Measurements from ENCODE around the gene ZGLP1.

ZGLP1 gene

GRCh38 chr19:10325732-10326131, 16.1 kb upstream of the ZGLP1 start:
- no peak for DNase-seq

GRCh38 chr19:10321874-10322835, 12.5 kb upstream of the ZGLP1 start:
- DNase-seq = no peak

- DNase-seq = no peak
Observed at GRCh38 chr19:10321417-10321797, 11.8 kb upstream of the ZGLP1 start.

- DNase-seq = no peak
Observed at GRCh38 chr19:10320602-10321416, 11.2 kb upstream of the ZGLP1 start.

- DNase-seq = no peak
Observed at GRCh38 chr19:10318807-10319682, 9.4 kb upstream of the ZGLP1 start.

- DNase-seq = no peak
Observed at GRCh38 chr19:10317857-10318462, 8.3 kb upstream of the ZGLP1 start.

- DNase-seq = no peak
Observed at GRCh38 chr19:10317045-10317856, 7.6 kb upstream of the ZGLP1 start.

GRCh38 chr19:10316229-10317044, 6.8 kb upstream of the ZGLP1 start:
- DNase-seq = no peak

- DNase-seq = peak; percentile 89
Observed at GRCh38 chr19:10315335-10316214, 6.0 kb upstream of the ZGLP1 start, which contains the start of gene FDX2. TSS of gene FDX2 (minus strand) at chr19:10316015. CDS start at chr19:10315996, 19 bp downstream.

GRCh38 chr19:10306327-10306726, 3.3 kb downstream of the ZGLP1 start:
- DNase-seq = no peak

GRCh38 chr19:10305139-10305806, 4.3 kb downstream of the ZGLP1 start:
- DNase-seq = no peak

- no peak for DNase-seq
Observed at GRCh38 chr19:10299545-10300458, 9.8 kb downstream of the ZGLP1 start.

- no peak for DNase-seq
Observed at GRCh38 chr19:10295847-10296591, 13.6 kb downstream of the ZGLP1 start.

GRCh38 chr19:10295305-10295846, 14.2 kb downstream of the ZGLP1 start:
- peak; percentile 68 for DNase-seq

GRCh38 chr19:10294368-10294697, 15.3 kb downstream of the ZGLP1 start:
- DNase-seq = no peak

GRCh38 chr19:10293637-10294367, 15.8 kb downstream of the ZGLP1 start:
- no peak for DNase-seq

Data from activated gamma-delta T cell treated with Interleukin-2 at 50 U/mL for 16 hours (primary cell).